SK-N-SH treated with all-trans-retinoic acid at 6 μM for 48 hours (cell line): ENCODE measurements around the gene TOMM7.
"Not testable (repeated sequence)": the region's sequence is repeated elsewhere in the genome, so short reads cannot be mapped to it uniquely, and the experiment has no call there.

Experiments
- ATAC-seq: fragments of 200-7000 bp; cut with Tn5 transposase; 3 replicates; pipeline ENCODE4 v1.9.1; 2020; ENCODE audit warnings: mild to moderate bottlenecking, moderate library complexity
- ARNTL ChIP-seq: fragments of 450-650 bp; formaldehyde crosslinking; IDR thresholded peaks from 2 replicates; pipeline ENCODE4 v1.5.0; 2020; ENCODE audit warnings: low read depth, mild to moderate bottlenecking, moderate library complexity, borderline replicate concordance
- BACH2 ChIP-seq: fragments of 250-450 bp; sonication (Bioruptor Pico); IDR thresholded peaks from 2 replicates; pipeline ENCODE4 v1.9.0; 2021; ENCODE audit warnings: mild to moderate bottlenecking, borderline replicate concordance
- CREB5 ChIP-seq: fragments of 250-450 bp; sonication (Bioruptor Pico); IDR thresholded peaks from 2 replicates; pipeline ENCODE4 v1.5.1; 2020; ENCODE audit warnings: low read depth, mild to moderate bottlenecking, moderate library complexity
- CSDC2 ChIP-seq: fragments of 250-450 bp; sonication (Bioruptor Pico); IDR thresholded peaks from 2 replicates; pipeline ENCODE4 v1.5.0; 2020; ENCODE audit warnings: mild to moderate bottlenecking, moderate library complexity
- CSRNP3 ChIP-seq: fragments of 250-450 bp; sonication (Bioruptor Pico); IDR thresholded peaks from 2 replicates; pipeline ENCODE4 v1.5.1; 2021; ENCODE audit warnings: mild to moderate bottlenecking, moderate library complexity
- ESRRG ChIP-seq: fragments of 250-450 bp; sonication (Bioruptor Pico); IDR thresholded peaks from 2 replicates; pipeline ENCODE4 v1.6.1; 2021; ENCODE audit warnings: mild to moderate bottlenecking
- GLIS3 ChIP-seq: fragments of 250-450 bp; sonication (Bioruptor Pico); IDR thresholded peaks from 2 replicates; pipeline ENCODE4 v1.5.0; 2020; ENCODE audit warnings: mild to moderate bottlenecking, moderate library complexity
- POU6F1 ChIP-seq: fragments of 250-450 bp; sonication (Bioruptor Pico); IDR thresholded peaks from 2 replicates; pipeline ENCODE4 v1.8.0; 2021; ENCODE audit warnings: low read depth, mild to moderate bottlenecking, moderate library complexity, borderline replicate concordance
- RARB ChIP-seq: fragments of 250-450 bp; sonication (Bioruptor Pico); IDR thresholded peaks from 2 replicates; pipeline ENCODE4 v1.8.0; 2021; ENCODE audit warnings: mild to moderate bottlenecking, moderate library complexity
- SNAI2 ChIP-seq: fragments of 250-450 bp; sonication (Bioruptor Pico); IDR thresholded peaks from 2 replicates; pipeline ENCODE4 v1.5.0; 2020; ENCODE audit warnings: mild to moderate bottlenecking, moderate library complexity
- TCF4 ChIP-seq: fragments of 250-450 bp; sonication (Bioruptor Pico); IDR thresholded peaks from 2 replicates; pipeline ENCODE4 v1.8.0; 2021; ENCODE audit warnings: mild to moderate bottlenecking, moderate library complexity, borderline replicate concordance
- TOX ChIP-seq: fragments of 250-450 bp; sonication (Bioruptor Pico); IDR thresholded peaks from 2 replicates; pipeline ENCODE4 v1.8.0; 2021; ENCODE audit warnings: mild to moderate bottlenecking, moderate library complexity, borderline replicate concordance
- TSHZ2 ChIP-seq: fragments of 250-450 bp; sonication (Bioruptor Pico); IDR thresholded peaks from 2 replicates; pipeline ENCODE4 v1.5.0; 2020; ENCODE audit warnings: mild to moderate bottlenecking, moderate library complexity
- ZFP3 ChIP-seq: fragments of 250-450 bp; sonication (Bioruptor Pico); IDR thresholded peaks from 2 replicates; pipeline ENCODE4 v1.5.0; 2020; ENCODE audit warnings: mild to moderate bottlenecking, moderate library complexity
- ZFP30 ChIP-seq: fragments of 450-650 bp; formaldehyde crosslinking; IDR thresholded peaks from 2 replicates; pipeline ENCODE4 v1.5.0; 2022; ENCODE audit warnings: mild to moderate bottlenecking, moderate library complexity
- ZNF565 ChIP-seq: fragments of 450-650 bp; formaldehyde crosslinking; conservative IDR thresholded peaks from 2 replicates; pipeline ENCODE4 v1.5.0; 2020; ENCODE audit warnings: low read depth, mild to moderate bottlenecking, moderate library complexity
- ZNF70 ChIP-seq: fragments of 450-650 bp; formaldehyde crosslinking; IDR thresholded peaks from 2 replicates; pipeline ENCODE4 v1.5.0; 2020; ENCODE audit warnings: mild to moderate bottlenecking, moderate library complexity
- ZNF8 ChIP-seq: fragments of 450-650 bp; formaldehyde crosslinking; IDR thresholded peaks from 2 replicates; pipeline ENCODE4 v1.5.0; 2020; ENCODE audit warnings: mild to moderate bottlenecking, moderate library complexity

The TOMM7 gene

GRCh38 chr7:22793593-22794462, 28.8 kb downstream of the TOMM7 start (continued):
- no peak for TF ChIP-seq TSHZ2
- no peak for TF ChIP-seq CSRNP3 (CRISPR knock-in tag)
- no peak for TF ChIP-seq ZFP3 (CRISPR knock-in tag)
- TF ChIP-seq, all 23 proteins: peak for 0

GRCh38 chr7:22791204-22792158, 31.2 kb downstream of the TOMM7 start:
- peak; percentile 76 for ATAC-seq
- TF ChIP-seq CSDC2 (CRISPR knock-in tag) (no peak), ESRRG (CRISPR knock-in tag) (no peak), ZNF70 (no peak), CREB5 (CRISPR knock-in tag) (no peak), ZNF8 (CRISPR knock-in tag) (no peak), ZNF565 (CRISPR knock-in tag) (no peak), ZFP30 (CRISPR knock-in tag) (no peak), ARNTL (CRISPR knock-in tag) (no peak), BACH2 (CRISPR knock-in tag) (no peak), GLIS3 (CRISPR knock-in tag) (no peak), TOX (no peak), CSRNP3 (CRISPR knock-in tag) (no peak), ZFP3 (CRISPR knock-in tag) (no peak), TCF4 (no peak)
- TF ChIP-seq, all 23 proteins: peak for 0

GRCh38 chr7:22790640-22791039, 32.0 kb downstream of the TOMM7 start:
- ATAC-seq, result not testable (repeated sequence)

- TF ChIP-seq ZFP30 (CRISPR knock-in tag), result no peak
- TF ChIP-seq POU6F1 (CRISPR knock-in tag), result no peak
- no peak for TF ChIP-seq SNAI2 (CRISPR knock-in tag)
- no peak for TF ChIP-seq RARB
- no peak for TF ChIP-seq CSDC2 (CRISPR knock-in tag)
- TF ChIP-seq BACH2 (CRISPR knock-in tag), result no peak
- no peak for TF ChIP-seq ZNF565 (CRISPR knock-in tag)
- no peak for TF ChIP-seq ARNTL (CRISPR knock-in tag)
- no peak for ATAC-seq
These were observed 34.7 kb downstream of the TOMM7 start for GRCh38 chr7:22787951-22788350.
